K562 (cell line): Measurements from ENCODE around the gene EPB41L4B. TPM values are rescaled to one million over a fixed set of nuclear protein-coding genes. Genes with fewer than 3 reads are reported as not detected.

ENCODE experiments used
- ATAC-seq: fragments of 200-7000 bp; cut with Tn5 transposase; 3 replicates; pipeline ENCODE4 v1.9.1; 2020; ENCODE audit warnings: moderate library complexity
- BruUV-seq: library from RNA; stranded (reverse); fragments of 400-500 nt; replicated peaks from 2 replicates; lab custom pipeline; 2021; lab: Mats Ljungman, UMichigan
- CTCF ChIA-PET: fragments of 300-600 bp; formaldehyde crosslinking; extraction: SDS; loops from one replicate; lab custom pipeline; 2021; ENCODE audit warnings: low intra/inter-chr PET ratio; lab: Yijun Ruan, JAX
- POLR2A ChIA-PET: fragments of 300-600, 350-650 bp; sonication (Branson Sonifier 250); formaldehyde crosslinking; extraction: SDS; loops from one replicate; lab custom pipeline; 2021; ENCODE audit warnings: antibody characterized with exemption, inconsistent platforms; lab: Yijun Ruan, JAX
- DNase-seq, 4 experiments: peaks; one replicate each; pipeline versions ENCODE4 v3.0.0 to v3.0.0-alpha.2; 2011 to 2018; ENCODE audit warnings: low spot score in 3 of 4, mixed read lengths in 3 of 4; ENCODE audit errors: extremely low read depth in 1 of 4
- FAIRE-seq: peaks from 2 replicates; lab custom pipeline; 2011; peaks lifted over from hg19 to GRCh38; lab: Jason Lieb, UNC
- H2AFZ ChIP-seq: 2 replicates; pipeline ENCODE4 v1.6.0; 2011; ENCODE audit warnings: low read depth, low read length, control low read depth, inconsistent platforms
- H3K27ac ChIP-seq: fragments of 200-600 bp; 3 replicates; pipeline ENCODE4 v1.8.0; 2011; ENCODE audit warnings: low read depth, mild to moderate bottlenecking, control low read depth, inconsistent platforms, low read length, moderate library complexity, mixed read lengths; ENCODE audit errors: extremely low read depth
- H3K27me3 ChIP-seq, 2 experiments: fragments of 300-600 bp in 1 of 2; 2 replicates in 1 of 2; 3 replicates in 1 of 2; pipeline versions ENCODE4 v1.6.0 to v1.8.0; 2011; ENCODE audit warnings: inconsistent platforms in 2 of 2, low read length in 2 of 2, mild to moderate bottlenecking in 1 of 2, mixed read lengths in 1 of 2, moderate library complexity in 1 of 2; ENCODE audit not compliant: control insufficient read depth in 2 of 2, insufficient read depth in 2 of 2
- H3K36me3 ChIP-seq: fragments of 300-600 bp; 3 replicates; pipeline ENCODE4 v1.8.0; 2011; ENCODE audit warnings: mild to moderate bottlenecking, low read length, inconsistent platforms; ENCODE audit not compliant: control insufficient read depth, insufficient read depth
- H3K4me1 ChIP-seq, 2 experiments: fragments of 200-600 bp in 1 of 2; replicated peaks in 1 of 2; 2 replicates in 1 of 2; 3 replicates in 1 of 2; pipeline versions ENCODE4 v1.5.1 to v1.8.0; 2011; ENCODE audit warnings: inconsistent platforms in 2 of 2, low read length in 2 of 2, mild to moderate bottlenecking in 1 of 2, mixed read lengths in 1 of 2, moderate library complexity in 1 of 2; ENCODE audit not compliant: control insufficient read depth in 2 of 2, insufficient read depth in 2 of 2
- H3K4me2 ChIP-seq: 2 replicates; pipeline ENCODE4 v1.6.1; 2011; ENCODE audit warnings: low read length, control low read depth, inconsistent platforms, mixed read lengths; ENCODE audit not compliant: insufficient read depth
- H3K4me3 ChIP-seq: fragments of 200-600 bp; sonication (generic), shearing (Covaris generic); 2 replicates; pipeline ENCODE4 v1.5.1; 2016; ENCODE audit warnings: control low read depth, inconsistent platforms
- H3K79me2 ChIP-seq: fragments of 200-600 bp; 3 replicates; pipeline ENCODE4 v1.8.0; 2011; ENCODE audit warnings: low read length, inconsistent platforms; ENCODE audit not compliant: control insufficient read depth, insufficient read depth
- H3K9ac ChIP-seq, 2 experiments: 2 replicates each; pipeline versions ENCODE4 v1.6.0 to v1.6.1; 2011; ENCODE audit warnings: low read depth in 2 of 2, low read length in 2 of 2, control low read depth in 1 of 2, inconsistent platforms in 1 of 2, mild to moderate bottlenecking in 1 of 2, mixed read lengths in 1 of 2; ENCODE audit not compliant: insufficient read depth in 1 of 2
- H3K9me1 ChIP-seq: one replicate; pipeline ENCODE4 v1.6.0; 2011; ENCODE audit warnings: inconsistent platforms, mild to moderate bottlenecking, low read length, moderate library complexity; ENCODE audit not compliant: control insufficient read depth, insufficient read depth
- H3K9me3 ChIP-seq: replicated peaks from 2 replicates; pipeline ENCODE4 v1.5.1; 2011; ENCODE audit warnings: low read depth, low read length, inconsistent platforms; ENCODE audit not compliant: control insufficient read depth, insufficient read depth
- H4K20me1 ChIP-seq: replicated peaks from 2 replicates; pipeline ENCODE4 v1.6.1; 2011; ENCODE audit warnings: low read length, inconsistent platforms, mixed read lengths; ENCODE audit not compliant: control insufficient read depth, insufficient read depth
- CHD4 ChIP-seq: fragments of 200-600 bp; sonication (generic); IDR thresholded peaks from 3 replicates; pipeline ENCODE4 v1.6.1; 2012; ENCODE audit warnings: low read depth, mild to moderate bottlenecking, mixed read lengths, low read length, inconsistent platforms; ENCODE audit not compliant: insufficient read depth, insufficient replicate concordance, poor library complexity, severe bottlenecking
- CTCF ChIP-seq, 3 experiments: IDR thresholded peaks in 2 of 3; conservative IDR thresholded peaks in 1 of 3; 2 replicates each; pipeline ENCODE4 v1.5.1; 2011 to 2012; ENCODE audit warnings: low read length in 3 of 3, mild to moderate bottlenecking in 3 of 3, control low read depth in 2 of 3, improper control_type of control experiment in 1 of 3, inconsistent platforms in 1 of 3, low read depth in 1 of 3, mixed read lengths in 1 of 3, moderate library complexity in 1 of 3; ENCODE audit not compliant: insufficient read depth in 2 of 3
- ERF ChIP-seq: fragments of 450-650 bp; formaldehyde crosslinking; IDR thresholded peaks from 2 replicates; pipeline ENCODE4 v1.4.0; 2020; ENCODE audit warnings: mild to moderate bottlenecking, mixed read lengths
- HIVEP1 ChIP-seq: fragments of 250-450 bp; sonication (Bioruptor Pico); IDR thresholded peaks from 2 replicates; pipeline ENCODE4 v1.4.0; 2020; ENCODE audit warnings: mild to moderate bottlenecking
- PRMT5 ChIP-seq: sonication (generic); formaldehyde crosslinking; IDR thresholded peaks from 2 replicates; pipeline ENCODE4 v1.5.0; 2020; ENCODE audit warnings: missing genetic modification reagents
- STAT6 ChIP-seq: sonication (generic); formaldehyde crosslinking; IDR thresholded peaks from 2 replicates; pipeline ENCODE4 v1.8.1; 2023; ENCODE audit warnings: mild to moderate bottlenecking, missing genetic modification reagents
- ZNF121 ChIP-seq: sonication (generic); formaldehyde crosslinking; conservative IDR thresholded peaks from 2 replicates; pipeline ENCODE4 v1.8.0; 2022; ENCODE audit warnings: missing genetic modification reagents
- WGBS: fragments of 100-300 bp; shearing (Covaris generic); methylation state at CpG from one replicate; pipeline ENCODE4 v1.1.6; 2016; ENCODE audit warnings: low coverage, mixed read lengths; ENCODE audit not compliant: insufficient coverage; ENCODE audit errors: missing lambda C conversion rate; 5-methylcytosine and 5-hydroxymethylcytosine counted together
- in situ Hi-C: fragments of 300-500 bp; cut with MboI; formaldehyde crosslinking; loops from 4 replicates; pipeline ENCODE4 v1.15.0; 2018; ENCODE audit warnings: inconsistent platforms, mixed read lengths
- intact Hi-C: fragments of 100-400 bp; cut with micrococcal nuclease; formaldehyde crosslinking; loops from 2 replicates; pipeline ENCODE4 v1.14.2; 2022
- polyA plus RNA-seq, 8 experiments: library from polyadenylated mRNA; depleted of rRNA in 4 of 8; stranded (reverse) in 5 of 8; unstranded in 3 of 8; fragments of >200 nt; fragmentation: Nextera tagmentation in 2 of 8; fragmentation: Illumina TruSeq in 1 of 8; extraction: Ambion mirVana in 2 of 8; extraction: Trizol in 1 of 8; gene quantifications; 2 replicates each; pipeline versions ENCODE4 v1.2.1 to v1.2.3, GENCODE V29; 2011 to 2014; ENCODE audit warnings: inconsistent platforms in 1 of 8, missing spikeins in 1 of 8
- total RNA-seq, 7 experiments: library from RNA; depleted of rRNA in 6 of 7; stranded (reverse); fragments of >200 nt in 6 of 7; fragmentation: Illumina TruSeq in 2 of 7; extraction: Trizol in 2 of 7; gene quantifications; 2 replicates each; pipeline versions ENCODE4 v1.2.1 to v1.2.3, GENCODE V29; 2011 to 2021; ENCODE audit warnings: low replicate concordance in 1 of 7
- TF ChIP-seq, protein P1 (sequence below), 2 experiments: fragments of 450-650 bp in 1 of 2; IDR thresholded peaks; 2 replicates each; pipeline ENCODE4 v1.6.1; 2011 to 2017; ENCODE audit warnings: low read depth in 2 of 2, antibody characterized with exemption in 1 of 2, borderline replicate concordance in 1 of 2, low read length in 1 of 2, mild to moderate bottlenecking in 1 of 2, mixed read lengths in 1 of 2; ENCODE audit not compliant: control insufficient read depth in 1 of 2
- TF ChIP-seq, protein P2 (sequence below): fragments of 250-450 bp; sonication (Bioruptor Pico); IDR thresholded peaks from 2 replicates; pipeline ENCODE4 v1.8.0; 2021; ENCODE audit warnings: moderate library complexity, mild to moderate bottlenecking, inconsistent platforms

EPB41L4B gene
- total and polyA plus RNA-seq, 9 of the 15 experiments (the other 6 are each of a cell fraction or from before 2014, with no cell fraction given) = 0.09 to 0.38 (median 0.21) TPM

DNA sequence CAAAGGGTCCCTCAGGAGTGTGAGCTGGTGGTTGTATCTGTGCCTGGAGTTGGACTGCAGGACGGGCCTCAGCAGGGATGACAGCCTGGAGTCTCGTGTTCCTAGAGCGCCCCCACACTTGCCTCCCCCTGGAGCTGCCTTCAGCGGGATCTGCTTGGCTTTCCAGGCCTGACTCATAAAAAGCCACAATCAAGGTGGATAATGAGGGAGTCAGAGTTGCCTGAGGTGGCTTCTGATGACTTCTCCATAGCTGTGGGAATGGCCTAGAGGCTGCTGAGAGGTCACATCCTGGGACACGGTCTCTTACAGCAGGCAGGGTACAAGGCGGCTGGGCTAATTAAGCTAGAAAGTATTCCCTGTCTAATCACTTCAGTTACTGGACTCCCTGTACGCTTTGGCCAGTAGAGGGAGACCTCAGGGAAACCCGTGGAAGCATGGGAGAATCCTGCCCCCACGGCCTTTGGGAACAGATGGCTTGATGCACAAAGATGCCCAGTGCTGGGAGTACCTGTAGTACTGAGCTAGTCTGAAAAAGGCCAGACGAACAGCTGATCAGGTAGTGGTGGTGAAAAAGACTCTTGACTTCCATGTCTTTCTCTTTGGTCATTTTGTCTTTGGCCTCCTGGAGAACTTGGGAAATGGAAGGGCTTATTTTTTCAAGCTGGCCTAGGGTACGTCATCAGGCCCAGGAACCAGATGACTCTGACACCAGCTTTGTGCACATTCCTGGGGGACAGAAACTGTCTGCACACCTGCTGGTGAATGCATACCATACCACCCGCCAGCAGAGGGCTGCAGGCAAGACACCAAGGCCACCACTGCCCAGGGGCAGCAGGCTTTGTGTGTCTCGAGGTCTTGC lies 137.7 kb downstream of the EPB41L4B start:
- CTCF ChIA-PET = interaction anchor here (0.5 to 1.2 kb wide), 2 partner anchors 138 to 232 kb away, joined by 3 to 4 read pairs; partner anchors contain the start of gene EPB41L4B
- H3K27ac ChIP-seq = no peak overlapping the region
- ATAC-seq (peak; percentile 93), DNase-seq (peak; percentile 40 to 71 (median 56)), FAIRE-seq (peak; percentile 92)
- H3K79me2 ChIP-seq = no peaks in the 10 kb centered on the region
- H3K9me1 ChIP-seq = no peaks in the 10 kb centered on the region
- no peaks in the 10 kb centered on the region; a peak in 1 of 5 replicates for H3K27me3 ChIP-seq
- WGBS = 34% methylated on average over 12 of the region's 13 CpGs
- H3K4me2 ChIP-seq = no peak overlapping the region
- H3K36me3 ChIP-seq = no peaks in the 10 kb centered on the region
- H4K20me1 ChIP-seq = no peaks in the 10 kb centered on the region
- BruUV-seq = no TSS peak
- intact Hi-C loops (loop anchor here (5.0 to 10.0 kb wide), 2 partner anchors 86 to 298 kb away; no protein-coding TSS in a partner anchor), in situ Hi-C loops (no loop called here)
- H3K4me3 ChIP-seq = no peak overlapping the region
- no peaks in the 10 kb centered on the region; a peak in 3 of 5 replicates for H3K4me1 ChIP-seq
- H3K9me3 ChIP-seq = no peaks in the 10 kb centered on the region
- H2AFZ ChIP-seq = peak overlapping the region; percentile 58
- POLR2A ChIA-PET = interaction anchor here (0.6 to 1.3 kb wide), 3 partner anchors 21 to 416 kb away, joined by 3 read pairs; no protein-coding TSS in a partner anchor
- H3K9ac ChIP-seq = no peak overlapping the region; a peak in 1 of 4 replicates
- TF ChIP-seq, protein P1, sequence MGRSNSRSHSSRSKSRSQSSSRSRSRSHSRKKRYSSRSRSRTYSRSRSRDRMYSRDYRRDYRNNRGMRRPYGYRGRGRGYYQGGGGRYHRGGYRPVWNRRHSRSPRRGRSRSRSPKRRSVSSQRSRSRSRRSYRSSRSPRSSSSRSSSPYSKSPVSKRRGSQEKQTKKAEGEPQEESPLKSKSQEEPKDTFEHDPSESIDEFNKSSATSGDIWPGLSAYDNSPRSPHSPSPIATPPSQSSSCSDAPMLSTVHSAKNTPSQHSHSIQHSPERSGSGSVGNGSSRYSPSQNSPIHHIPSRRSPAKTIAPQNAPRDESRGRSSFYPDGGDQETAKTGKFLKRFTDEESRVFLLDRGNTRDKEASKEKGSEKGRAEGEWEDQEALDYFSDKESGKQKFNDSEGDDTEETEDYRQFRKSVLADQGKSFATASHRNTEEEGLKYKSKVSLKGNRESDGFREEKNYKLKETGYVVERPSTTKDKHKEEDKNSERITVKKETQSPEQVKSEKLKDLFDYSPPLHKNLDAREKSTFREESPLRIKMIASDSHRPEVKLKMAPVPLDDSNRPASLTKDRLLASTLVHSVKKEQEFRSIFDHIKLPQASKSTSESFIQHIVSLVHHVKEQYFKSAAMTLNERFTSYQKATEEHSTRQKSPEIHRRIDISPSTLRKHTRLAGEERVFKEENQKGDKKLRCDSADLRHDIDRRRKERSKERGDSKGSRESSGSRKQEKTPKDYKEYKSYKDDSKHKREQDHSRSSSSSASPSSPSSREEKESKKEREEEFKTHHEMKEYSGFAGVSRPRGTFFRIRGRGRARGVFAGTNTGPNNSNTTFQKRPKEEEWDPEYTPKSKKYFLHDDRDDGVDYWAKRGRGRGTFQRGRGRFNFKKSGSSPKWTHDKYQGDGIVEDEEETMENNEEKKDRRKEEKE (IDR thresholded peaks at IDR 0.05; ENCODE audit: borderline replicate concordance in 1 of 2, control insufficient read depth in 1 of 2, low read depth in 2 of 2, low read length in 1 of 2) = no peak
- no peak for TF ChIP-seq ZNF121
- no peak for TF ChIP-seq CHD4
- peak; percentile 59 to 88 (median 69) for TF ChIP-seq CTCF (IDR thresholded peaks at IDR 0.05 in 2 of 3, conservative IDR thresholded peaks at IDR 0.05 in 1 of 3; ENCODE audit: insufficient read depth in 2 of 3, low read depth in 1 of 3, low read length in 3 of 3)
- TF ChIP-seq ERF (CRISPR knock-in tag) = no peak
- TF ChIP-seq PRMT5 (CRISPR knock-in tag) = no peak
- no peak for TF ChIP-seq HIVEP1 (CRISPR knock-in tag)
- TF ChIP-seq STAT6 (CRISPR knock-in tag) = no peak
- TF ChIP-seq, protein P2, sequence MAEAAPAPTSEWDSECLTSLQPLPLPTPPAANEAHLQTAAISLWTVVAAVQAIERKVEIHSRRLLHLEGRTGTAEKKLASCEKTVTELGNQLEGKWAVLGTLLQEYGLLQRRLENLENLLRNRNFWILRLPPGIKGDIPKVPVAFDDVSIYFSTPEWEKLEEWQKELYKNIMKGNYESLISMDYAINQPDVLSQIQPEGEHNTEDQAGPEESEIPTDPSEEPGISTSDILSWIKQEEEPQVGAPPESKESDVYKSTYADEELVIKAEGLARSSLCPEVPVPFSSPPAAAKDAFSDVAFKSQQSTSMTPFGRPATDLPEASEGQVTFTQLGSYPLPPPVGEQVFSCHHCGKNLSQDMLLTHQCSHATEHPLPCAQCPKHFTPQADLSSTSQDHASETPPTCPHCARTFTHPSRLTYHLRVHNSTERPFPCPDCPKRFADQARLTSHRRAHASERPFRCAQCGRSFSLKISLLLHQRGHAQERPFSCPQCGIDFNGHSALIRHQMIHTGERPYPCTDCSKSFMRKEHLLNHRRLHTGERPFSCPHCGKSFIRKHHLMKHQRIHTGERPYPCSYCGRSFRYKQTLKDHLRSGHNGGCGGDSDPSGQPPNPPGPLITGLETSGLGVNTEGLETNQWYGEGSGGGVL (CRISPR knock-in tag) = no peak
